DND-41 (cell line): ENCODE data around the gene MKRN1.

ENCODE experiments used
- ATAC-seq: fragments of 200-7000 bp; cut with Tn5 transposase; 3 replicates; pipeline ENCODE4 v1.9.1; 2021; ENCODE audit warnings: low read depth; ENCODE audit not compliant: insufficient read depth
- DNase-seq: peaks from one replicate; pipeline ENCODE4 v3.0.0-alpha.2; 2020
- H2AFZ ChIP-seq: 2 replicates; pipeline ENCODE4 v1.6.0; 2012; ENCODE audit warnings: low read depth, low read length
- H3K27ac ChIP-seq: 2 replicates; pipeline ENCODE4 v1.5.1; 2012; ENCODE audit warnings: low read length, inconsistent platforms
- H3K27me3 ChIP-seq: fragments of 200-600 bp; sonication (generic); 2 replicates; pipeline ENCODE4 v1.6.0; 2012; ENCODE audit warnings: low read length, mild to moderate bottlenecking, inconsistent platforms; ENCODE audit not compliant: insufficient read depth, poor library complexity
- H3K36me3 ChIP-seq: 2 replicates; pipeline ENCODE4 v1.5.1; 2012; ENCODE audit warnings: low read length, inconsistent platforms; ENCODE audit not compliant: insufficient read depth
- H3K4me1 ChIP-seq: 2 replicates; pipeline ENCODE4 v1.5.1; 2012; ENCODE audit warnings: mild to moderate bottlenecking, low read length; ENCODE audit not compliant: insufficient read depth
- H3K4me2 ChIP-seq: 2 replicates; pipeline ENCODE4 v1.6.0; 2012; ENCODE audit warnings: mild to moderate bottlenecking, moderate library complexity, low read length, inconsistent platforms; ENCODE audit not compliant: insufficient read depth
- H3K4me3 ChIP-seq, 2 experiments: fragments of 200-600 bp in 1 of 2; shearing (Covaris generic) in 1 of 2; 2 replicates each; pipeline ENCODE4 v1.5.1; 2012 to 2016; ENCODE audit warnings: inconsistent platforms in 2 of 2, low read length in 2 of 2, mild to moderate bottlenecking in 2 of 2, low read depth in 1 of 2, moderate library complexity in 1 of 2
- H3K79me2 ChIP-seq: 2 replicates; pipeline ENCODE4 v1.6.0; 2012; ENCODE audit warnings: low read length, inconsistent platforms; ENCODE audit not compliant: insufficient read depth
- H3K9ac ChIP-seq: 2 replicates; pipeline ENCODE4 v1.6.0; 2012; ENCODE audit warnings: low read depth, mild to moderate bottlenecking, inconsistent platforms, low read length, moderate library complexity
- H3K9me3 ChIP-seq: 2 replicates; pipeline ENCODE4 v1.5.1; 2012; ENCODE audit warnings: low read length, moderate library complexity, mild to moderate bottlenecking, inconsistent platforms; ENCODE audit not compliant: insufficient read depth, severe bottlenecking
- H4K20me1 ChIP-seq: 2 replicates; pipeline ENCODE4 v1.6.0; 2012; ENCODE audit warnings: low read length; ENCODE audit not compliant: insufficient read depth
- EZH2 ChIP-seq: IDR thresholded peaks from 3 replicates; pipeline ENCODE4 v1.6.1; 2012; ENCODE audit warnings: borderline replicate concordance, low read depth, mild to moderate bottlenecking, moderate library complexity, low read length, inconsistent platforms; ENCODE audit not compliant: severe bottlenecking
- TF ChIP-seq, protein P1 (sequence below): IDR thresholded peaks from 2 replicates; pipeline ENCODE4 v1.5.1; 2012; ENCODE audit warnings: borderline replicate concordance, low read length, moderate library complexity, mild to moderate bottlenecking; ENCODE audit not compliant: poor library complexity, severe bottlenecking; ENCODE audit errors: extremely low read depth

Gene MKRN1

DNA sequence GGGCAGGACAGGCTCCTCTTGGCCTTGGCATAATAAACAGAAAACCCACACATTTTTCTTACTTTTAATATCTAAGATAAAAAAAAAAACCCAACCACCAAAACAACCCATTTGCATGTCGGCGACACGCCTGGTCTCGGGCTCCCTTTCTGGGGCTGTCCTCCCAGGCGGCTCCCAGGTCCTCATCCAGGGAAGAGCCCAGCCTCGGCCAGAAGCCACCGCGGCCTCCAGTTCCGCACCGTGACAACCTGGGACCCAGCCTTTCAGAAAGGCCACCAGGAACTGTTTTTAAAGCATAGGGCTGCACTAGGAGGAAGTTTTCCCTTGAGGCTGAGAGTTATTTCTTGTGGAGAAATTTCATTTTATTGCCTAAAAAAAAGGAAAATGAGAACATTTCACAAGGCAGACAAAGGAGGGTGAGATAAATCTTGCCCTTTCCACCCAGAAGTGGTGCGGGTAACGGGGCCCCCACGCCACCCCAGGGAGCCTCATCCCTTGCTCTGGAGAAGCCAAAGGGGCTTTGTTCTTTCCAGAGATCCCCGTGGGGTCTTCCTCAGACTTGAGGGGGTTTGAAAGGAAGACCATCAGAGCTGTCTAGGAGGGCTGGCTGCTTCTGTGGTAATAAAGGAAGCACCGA, 39.2 kb upstream of the MKRN1 start:
- Histone ChIP-seq H3K27me3 (no peaks in the 10 kb centered on the region), H3K9ac (no peak overlapping the region), H3K27ac (no peak overlapping the region), H3K36me3 (no peaks in the 10 kb centered on the region), H3K4me2 (no peak overlapping the region), H3K4me3 (no peak overlapping the region), H3K9me3 (no peaks in the 10 kb centered on the region), H3K79me2 (no peaks in the 10 kb centered on the region), H3K4me1 (no peaks in the 10 kb centered on the region), H2AFZ (no peak overlapping the region; the same call in 1 of the 2 replicates), H4K20me1 (no peaks in the 10 kb centered on the region)
- no peak for TF ChIP-seq EZH2
- TF ChIP-seq, protein P1, sequence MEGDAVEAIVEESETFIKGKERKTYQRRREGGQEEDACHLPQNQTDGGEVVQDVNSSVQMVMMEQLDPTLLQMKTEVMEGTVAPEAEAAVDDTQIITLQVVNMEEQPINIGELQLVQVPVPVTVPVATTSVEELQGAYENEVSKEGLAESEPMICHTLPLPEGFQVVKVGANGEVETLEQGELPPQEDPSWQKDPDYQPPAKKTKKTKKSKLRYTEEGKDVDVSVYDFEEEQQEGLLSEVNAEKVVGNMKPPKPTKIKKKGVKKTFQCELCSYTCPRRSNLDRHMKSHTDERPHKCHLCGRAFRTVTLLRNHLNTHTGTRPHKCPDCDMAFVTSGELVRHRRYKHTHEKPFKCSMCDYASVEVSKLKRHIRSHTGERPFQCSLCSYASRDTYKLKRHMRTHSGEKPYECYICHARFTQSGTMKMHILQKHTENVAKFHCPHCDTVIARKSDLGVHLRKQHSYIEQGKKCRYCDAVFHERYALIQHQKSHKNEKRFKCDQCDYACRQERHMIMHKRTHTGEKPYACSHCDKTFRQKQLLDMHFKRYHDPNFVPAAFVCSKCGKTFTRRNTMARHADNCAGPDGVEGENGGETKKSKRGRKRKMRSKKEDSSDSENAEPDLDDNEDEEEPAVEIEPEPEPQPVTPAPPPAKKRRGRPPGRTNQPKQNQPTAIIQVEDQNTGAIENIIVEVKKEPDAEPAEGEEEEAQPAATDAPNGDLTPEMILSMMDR: no peak
- no peak for ATAC-seq
- DNase-seq: no peak

- H3K4me3 ChIP-seq: no peak overlapping the region
- peak; percentile 76 for DNase-seq
- no peaks in the 10 kb centered on the region for H3K79me2 ChIP-seq
- H4K20me1 ChIP-seq: no peaks in the 10 kb centered on the region
- no peaks in the 10 kb centered on the region for H3K27me3 ChIP-seq
- H3K4me2 ChIP-seq: peak overlapping the region; percentile 36; the same call in 1 of the 2 replicates
- H2AFZ ChIP-seq: peak overlapping the region; percentile 68; the same call in 1 of the 2 replicates
- H3K27ac ChIP-seq: no peak overlapping the region
- no peaks in the 10 kb centered on the region for H3K36me3 ChIP-seq
- TF ChIP-seq EZH2: no peak
- TF ChIP-seq, protein P1: peak; percentile 88
- H3K4me1 ChIP-seq: no peaks in the 10 kb centered on the region
- no peaks in the 10 kb centered on the region for H3K9me3 ChIP-seq
- no peak overlapping the region for H3K9ac ChIP-seq
- peak; percentile 95 for ATAC-seq
These were observed 38.5 kb upstream of the MKRN1 start for GRCh38 chr7:140517546-140518369.

DNA sequence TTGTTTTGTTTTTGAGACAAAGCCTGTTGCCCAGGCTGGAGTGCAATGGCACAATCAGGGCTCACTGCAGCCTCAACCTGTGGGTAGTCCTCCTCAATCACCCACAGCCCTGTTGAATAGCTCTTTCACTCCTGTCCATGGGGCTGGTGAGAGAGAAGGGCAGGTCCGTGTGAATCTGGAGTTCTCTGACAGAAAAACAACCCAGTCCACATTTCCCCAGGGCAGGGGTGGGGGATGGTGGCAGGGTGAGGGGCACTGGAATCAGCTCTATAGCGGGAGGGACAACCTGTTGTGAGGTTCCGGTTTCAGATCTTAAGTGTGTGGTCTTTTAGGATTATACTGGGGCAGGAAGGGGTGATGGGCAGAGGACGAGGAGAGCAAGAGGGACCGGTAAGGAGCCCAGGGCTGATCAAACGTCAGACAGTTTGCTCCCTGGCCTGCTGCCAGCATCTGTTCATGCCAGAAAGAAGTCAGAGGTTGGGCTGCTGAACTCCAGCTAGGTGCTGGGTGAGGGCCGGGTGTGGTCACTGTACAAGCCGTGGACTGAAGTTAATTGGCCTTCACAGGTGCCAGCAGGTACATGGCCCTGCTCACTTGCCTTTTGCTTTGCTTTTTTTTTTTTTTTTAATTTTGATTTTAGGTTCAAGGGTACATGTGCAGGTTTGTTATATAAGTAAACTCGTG, 33.2 kb upstream of the MKRN1 start:
- no peaks in the 10 kb centered on the region for H3K36me3 ChIP-seq
- no peaks in the 10 kb centered on the region for H4K20me1 ChIP-seq
- no peaks in the 10 kb centered on the region for H3K4me1 ChIP-seq
- ATAC-seq (no peak), DNase-seq (no peak)
- H3K4me2 ChIP-seq: no peak overlapping the region
- no peak overlapping the region for H3K27ac ChIP-seq
- H3K27me3 ChIP-seq: no peaks in the 10 kb centered on the region
- no peak overlapping the region for H3K4me3 ChIP-seq
- H3K9me3 ChIP-seq: no peaks in the 10 kb centered on the region
- TF ChIP-seq EZH2: no peak
- TF ChIP-seq, protein P1: no peak
- no peaks in the 10 kb centered on the region for H3K79me2 ChIP-seq
- H3K9ac ChIP-seq: no peak overlapping the region
- H2AFZ ChIP-seq: no peak overlapping the region
